GM21576 (cell line): Measurements from ENCODE around the gene SMG6.

Source experiments
- ATAC-seq: cut with Tn5 transposase; IDR thresholded peaks from one replicate; pipeline ENCODE4 v1.9.1; 2021; ENCODE audit warnings: mild to moderate bottlenecking, moderate library complexity; ENCODE audit not compliant: unreplicated experiment

The SMG6 gene

DNA sequence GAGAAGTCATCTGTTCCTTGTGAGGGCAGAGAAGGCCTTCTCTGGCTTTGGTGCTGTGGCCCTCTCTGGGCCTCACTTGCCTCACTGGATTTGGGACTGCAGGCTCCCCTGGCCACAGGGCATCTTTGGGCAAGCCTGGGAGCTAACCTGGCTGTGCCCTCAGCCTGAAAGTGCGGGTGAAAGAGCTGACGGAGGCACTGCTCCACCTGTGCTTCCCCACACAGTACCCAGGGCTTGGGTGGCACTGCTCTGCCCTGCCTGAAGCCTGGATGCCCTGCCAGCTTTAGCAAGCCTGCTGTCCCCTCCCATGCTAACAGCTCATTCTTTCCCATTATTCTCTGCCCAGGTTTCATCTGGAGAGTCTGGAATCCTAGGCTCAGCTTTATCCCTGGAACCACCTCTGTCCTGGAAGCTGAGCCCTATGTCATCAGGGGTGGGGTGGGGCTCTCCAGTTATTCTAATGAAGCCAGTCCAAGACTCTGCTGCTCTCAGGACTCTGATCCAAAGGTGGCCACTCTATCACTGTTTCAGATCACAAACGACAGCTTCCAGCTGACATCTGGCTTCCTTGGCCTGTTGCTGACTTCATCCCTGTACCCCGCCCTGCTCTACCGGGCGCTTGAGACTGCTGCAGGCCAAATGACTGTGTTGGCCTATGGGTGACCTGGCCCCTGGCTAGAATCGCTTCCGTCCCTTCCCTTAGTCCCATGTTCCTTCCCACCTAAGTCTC lies 219.4 kb downstream of the SMG6 start:
- ATAC-seq = no peak

DNA sequence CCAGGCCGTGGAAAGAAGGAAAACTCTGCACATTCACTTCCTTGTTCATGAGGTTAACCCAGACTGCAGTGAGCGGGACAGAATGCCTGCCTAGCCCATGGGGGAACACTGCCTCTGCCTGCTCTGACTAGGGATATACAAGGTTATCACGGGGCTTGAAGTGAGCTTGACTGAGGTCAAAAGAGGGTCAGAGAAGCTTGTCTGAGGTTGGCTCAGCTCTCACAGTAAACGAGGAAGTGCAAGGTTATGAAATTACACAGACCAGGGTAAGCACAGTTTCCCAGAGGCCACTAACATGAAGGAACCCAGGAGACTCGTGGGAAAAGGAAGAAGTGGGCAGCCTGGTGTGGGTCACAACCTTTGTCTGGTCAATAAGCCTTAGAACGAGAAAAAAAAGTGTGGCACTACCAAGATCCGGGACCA lies 220.0 kb downstream of the SMG6 start:
- peak; percentile 44 for ATAC-seq

DNA sequence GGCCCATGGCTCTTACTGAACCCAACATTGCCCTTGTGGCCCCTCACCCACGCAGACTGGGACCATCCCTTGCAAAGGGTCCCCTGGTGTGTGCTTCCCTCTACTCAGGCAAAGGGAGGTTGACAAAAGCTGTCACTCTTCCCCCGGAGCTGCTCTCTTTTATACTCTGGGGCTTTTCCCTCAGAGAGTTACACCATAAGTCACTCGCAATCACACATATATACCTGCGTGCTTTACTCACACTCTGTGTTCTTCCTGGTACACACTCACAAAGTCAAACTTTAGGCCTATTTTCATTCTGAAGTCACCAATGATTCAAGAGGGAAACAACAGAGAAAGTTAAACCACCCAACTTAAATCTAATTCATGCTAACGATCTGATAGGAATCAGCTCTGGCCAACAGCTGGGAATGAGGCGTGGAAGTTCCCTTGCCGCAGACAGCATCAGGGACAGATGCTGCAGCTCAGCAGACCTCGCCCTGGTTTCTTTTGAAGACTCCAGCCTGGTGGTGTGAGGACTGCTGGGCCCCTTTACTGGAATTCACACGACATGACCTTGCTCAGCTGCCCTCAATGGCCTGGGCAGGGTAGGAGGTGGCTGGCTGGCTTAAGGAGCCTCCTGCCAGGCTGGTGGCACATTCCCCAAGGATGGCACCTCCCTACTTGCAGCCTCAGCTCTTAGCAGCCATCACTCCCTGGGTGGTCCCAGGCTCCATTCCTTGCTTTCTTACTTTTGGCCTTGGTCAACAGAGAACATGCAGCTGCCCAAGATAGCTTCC lies 221.4 kb downstream of the SMG6 start:
- no peak for ATAC-seq

DNA sequence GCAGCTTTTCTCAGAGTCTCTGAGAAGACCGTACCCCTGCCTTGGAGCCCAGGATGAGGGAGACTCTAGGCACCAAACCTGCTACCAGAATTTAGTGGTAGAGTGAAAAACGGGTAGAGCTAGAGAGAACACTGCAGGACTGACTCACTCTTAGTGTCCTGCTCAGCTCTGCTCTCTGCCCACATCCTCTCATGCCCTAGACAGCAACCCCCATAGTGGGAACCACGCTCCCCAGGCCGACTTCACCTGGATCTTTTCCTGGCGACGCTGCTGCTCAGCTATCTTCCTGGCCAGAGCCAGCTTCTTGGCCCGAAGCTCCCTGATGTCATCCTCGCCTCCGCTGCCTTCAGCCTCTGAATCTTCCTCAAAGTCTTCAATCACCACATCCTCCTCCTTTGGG lies 222.0 kb downstream of the SMG6 start:
- no peak for ATAC-seq

DNA sequence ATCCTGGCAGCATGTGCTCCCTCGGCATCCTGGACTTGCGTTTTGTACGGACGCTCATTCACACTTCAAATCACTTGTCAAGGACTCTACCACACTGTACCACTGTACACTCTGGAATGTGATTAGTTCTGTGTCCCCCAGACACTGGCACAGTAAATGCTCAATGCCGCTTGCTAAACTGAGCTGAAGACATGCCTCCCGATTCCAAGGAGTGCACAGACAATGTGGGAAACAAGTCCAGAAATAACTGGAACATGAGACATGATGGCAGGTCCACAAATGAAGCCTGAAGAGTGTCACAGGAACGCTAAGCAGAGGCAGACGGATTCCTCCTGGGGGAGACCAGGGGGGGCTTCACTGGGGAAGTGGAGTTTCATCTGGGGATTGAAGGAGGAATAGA lies 226.5 kb downstream of the SMG6 start:
- ATAC-seq = no peak

DNA sequence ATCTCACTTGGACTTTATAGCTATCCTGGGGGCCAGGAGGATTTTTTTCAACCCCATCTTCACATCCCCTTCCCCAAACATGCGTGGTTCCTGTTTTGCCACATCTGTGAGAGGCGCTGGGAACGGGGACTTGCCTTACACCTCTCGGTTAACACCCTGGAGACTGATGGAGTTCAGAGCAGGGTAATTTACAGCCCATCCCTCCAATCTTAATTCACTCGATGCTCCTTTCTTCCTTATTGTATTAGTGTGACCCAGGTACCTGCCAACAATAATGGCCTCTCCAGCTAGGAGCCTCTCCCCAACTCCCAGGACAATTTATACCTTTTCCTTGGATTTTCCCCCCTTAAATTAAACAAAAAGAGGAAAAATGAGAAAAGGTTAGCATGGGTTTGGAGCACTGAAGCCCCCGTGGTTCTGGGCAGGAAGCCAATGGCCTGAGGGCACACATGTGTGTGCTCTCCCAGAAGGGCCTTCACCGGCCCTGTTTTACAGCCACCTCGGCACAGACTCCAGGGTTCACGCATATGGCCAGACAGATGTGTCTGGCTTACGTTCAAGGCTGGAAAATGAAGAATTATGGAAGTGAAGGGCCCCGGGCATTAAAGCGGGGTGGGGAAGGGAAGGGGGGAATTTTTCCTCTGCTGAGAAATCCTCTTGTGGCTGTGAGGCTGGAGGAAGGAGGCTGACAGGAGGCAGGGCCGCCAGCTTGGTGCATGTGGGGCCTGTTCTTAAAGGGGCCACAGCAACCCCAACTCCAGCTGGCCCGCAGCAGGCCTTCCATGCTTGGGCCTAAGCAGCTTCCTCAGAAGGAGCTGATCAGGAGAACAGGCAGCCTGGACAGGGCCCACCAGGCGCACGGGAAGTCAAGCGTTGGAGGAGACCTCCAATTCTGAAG lies 227.2 kb downstream of the SMG6 start:
- ATAC-seq = no peak

DNA sequence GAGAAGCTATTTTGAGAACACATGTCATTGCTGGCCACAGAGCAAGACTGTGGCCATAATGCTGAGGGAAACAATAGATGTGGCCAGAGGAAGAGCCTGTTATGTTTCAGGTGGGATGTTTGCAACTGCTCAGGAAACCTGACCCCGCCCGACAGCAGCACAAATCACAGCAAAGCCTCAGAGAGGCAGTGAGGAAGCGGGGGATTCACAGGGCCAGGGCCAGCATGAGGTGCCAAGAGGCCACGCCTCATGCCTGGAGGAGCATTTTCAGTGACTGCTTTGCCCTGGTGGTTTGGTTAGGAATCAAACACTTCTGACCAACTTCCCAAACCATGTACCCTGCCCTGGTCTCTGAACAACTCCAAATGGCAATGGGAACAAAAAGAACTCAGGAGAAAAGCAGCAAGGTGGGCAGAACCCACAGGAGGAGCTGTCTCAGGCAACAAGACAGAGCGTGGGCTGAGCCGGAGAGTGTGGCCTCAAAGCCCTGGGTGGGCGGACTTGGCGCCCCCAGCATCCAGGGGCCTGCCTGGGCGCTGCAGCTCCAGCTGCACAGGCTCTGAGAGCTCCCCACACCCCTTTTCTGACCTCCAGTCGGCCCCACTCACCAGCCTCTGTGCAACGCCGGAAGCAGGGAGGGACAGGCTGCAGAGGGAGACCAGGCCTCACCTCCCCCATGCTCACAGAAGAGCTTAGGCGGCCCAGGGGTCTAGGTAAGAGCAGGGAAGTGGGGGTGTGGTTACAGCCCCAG lies 228.1 kb downstream of the SMG6 start:
- no peak for ATAC-seq

DNA sequence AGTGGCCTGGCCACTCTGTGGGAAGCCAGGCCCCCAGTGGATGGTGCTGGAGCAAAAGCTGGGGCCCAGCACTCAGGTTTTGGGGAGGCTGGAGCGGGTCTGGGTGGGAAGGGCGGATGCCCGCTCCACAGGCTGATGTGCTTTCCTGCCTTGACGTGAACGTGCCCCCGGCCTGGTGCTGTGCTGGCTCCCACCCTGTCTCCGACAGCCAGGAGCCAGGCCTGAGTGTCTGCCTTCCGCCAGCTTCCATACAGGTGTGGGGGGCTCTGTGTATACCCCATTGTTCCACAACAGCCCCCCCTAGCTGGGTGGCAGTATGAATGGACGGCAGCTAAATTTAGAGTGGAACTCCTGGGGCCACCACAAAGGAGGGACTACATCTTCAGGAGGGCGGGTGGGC lies 228.7 kb downstream of the SMG6 start:
- no peak for ATAC-seq

DNA sequence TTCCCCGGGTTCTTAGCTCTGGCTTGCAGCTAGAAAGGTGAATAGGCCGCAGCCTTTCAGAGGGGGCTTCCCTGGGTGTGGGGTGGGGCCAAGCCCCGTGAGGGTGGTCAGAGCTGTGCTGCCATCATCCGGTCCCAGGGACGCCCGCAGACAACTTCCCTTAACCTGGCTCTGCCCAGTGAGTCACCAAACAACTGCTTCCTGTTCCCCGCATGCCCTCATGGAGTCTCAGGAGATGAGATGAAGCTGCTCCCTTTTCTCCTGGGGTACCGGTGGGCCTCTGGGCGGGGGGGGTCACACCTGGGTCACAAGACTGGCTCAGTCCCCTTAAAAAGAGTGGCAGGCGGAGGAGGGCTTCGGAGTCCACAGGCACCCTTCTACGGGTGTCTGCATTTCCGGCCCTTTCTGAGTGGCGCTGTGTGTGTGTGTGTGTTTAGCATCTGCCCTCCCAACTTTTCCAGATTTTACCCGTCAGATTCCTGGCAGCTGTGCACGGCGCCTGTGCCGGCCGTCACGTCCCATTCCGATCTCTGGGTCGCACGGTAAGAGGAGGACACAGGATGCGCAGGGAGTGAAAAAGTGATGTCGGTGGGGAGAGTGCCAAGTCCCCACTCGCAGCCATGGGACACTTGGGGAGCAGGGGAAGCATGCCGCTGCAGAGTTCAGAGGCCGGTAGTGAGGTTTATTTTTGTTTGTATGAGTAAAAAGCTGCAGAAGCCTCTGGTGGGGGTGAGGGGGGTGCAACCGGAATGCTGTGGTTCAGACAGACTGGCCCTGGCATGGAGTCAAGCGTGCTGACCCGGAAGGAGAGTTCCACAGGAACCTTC lies 231.9 kb downstream of the SMG6 start:
- no peak for ATAC-seq

DNA sequence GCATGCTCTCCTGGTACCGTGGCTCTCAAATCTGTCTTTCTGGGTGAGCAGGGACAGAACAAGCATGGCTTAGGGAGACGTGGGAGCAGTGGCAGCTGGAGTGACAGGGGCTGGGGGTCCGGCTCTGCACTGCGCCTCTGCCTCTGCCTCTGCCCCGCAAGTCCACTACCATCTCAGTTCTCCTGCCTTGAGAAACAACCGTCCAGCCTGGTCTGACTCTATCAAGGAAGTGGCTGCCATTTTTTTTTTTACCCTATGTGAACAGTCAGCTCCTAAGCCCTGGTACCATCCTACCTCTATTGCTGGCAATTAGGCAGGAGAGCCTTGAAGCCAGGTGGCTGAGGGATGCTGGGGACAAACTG lies 232.6 kb downstream of the SMG6 start:
- no peak for ATAC-seq

DNA sequence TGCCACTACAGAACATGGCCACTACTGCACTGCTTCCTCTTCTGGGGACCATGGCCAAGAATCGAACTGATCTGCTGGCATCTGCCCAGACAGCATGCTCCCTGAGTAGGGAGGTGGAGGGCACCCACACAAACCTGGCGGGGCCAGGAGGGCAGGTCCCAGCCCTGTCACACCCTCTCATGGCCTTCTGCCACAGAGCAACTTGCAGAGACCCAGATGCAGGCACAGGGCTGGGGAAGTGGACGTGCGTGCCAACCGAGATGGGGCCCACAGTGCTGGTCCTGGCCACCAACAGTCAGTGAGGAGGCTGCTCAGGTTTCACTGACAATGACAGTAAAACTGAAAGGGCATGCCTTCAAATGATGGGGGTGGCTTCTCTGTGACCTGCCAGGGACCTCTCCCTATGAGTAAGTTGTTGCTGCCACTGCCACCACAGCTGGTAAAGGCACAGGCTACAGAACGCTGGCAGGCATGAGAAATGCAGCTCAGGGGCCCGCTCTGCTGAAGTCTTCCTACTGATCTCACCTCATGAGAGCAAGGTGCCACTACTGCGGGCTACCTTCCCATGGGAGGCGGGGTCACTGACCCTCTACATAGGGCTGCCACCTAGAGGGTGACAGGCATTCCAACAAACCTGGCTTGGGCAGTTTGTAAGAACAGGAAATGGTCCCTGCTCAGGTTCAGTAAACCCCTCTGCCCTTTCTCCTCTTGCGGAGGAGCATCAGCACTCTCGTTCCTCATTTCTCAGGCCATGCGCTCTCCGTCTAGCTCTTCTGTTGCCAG lies 233.2 kb downstream of the SMG6 start:
- peak; percentile 80 for ATAC-seq

DNA sequence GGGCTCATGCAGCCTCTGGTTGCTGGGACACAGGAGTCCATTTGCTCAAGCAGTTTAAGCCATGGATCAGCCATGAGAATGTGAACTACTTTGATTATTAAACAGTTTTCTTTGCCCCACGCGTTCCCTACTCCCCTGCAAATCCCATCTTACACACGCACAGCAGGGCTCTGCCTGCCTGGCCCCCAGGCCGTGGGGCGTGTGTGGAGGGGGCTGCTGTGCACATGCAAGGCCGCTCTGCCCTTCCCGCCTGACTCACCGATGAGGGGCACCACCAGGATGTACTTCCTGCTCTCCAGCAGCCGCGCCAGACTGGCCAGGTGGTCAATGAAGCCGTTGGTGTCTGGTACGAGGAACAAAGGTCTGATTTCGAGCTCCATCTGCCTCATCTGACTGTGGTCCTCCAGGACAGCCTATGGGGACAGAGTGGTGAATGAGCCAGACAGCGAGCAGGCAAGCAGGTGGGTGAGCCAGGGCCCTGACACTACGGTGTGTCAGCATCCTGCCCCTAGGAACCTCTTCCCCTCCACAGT lies 235.0 kb downstream of the SMG6 start:
- ATAC-seq = no peak

DNA sequence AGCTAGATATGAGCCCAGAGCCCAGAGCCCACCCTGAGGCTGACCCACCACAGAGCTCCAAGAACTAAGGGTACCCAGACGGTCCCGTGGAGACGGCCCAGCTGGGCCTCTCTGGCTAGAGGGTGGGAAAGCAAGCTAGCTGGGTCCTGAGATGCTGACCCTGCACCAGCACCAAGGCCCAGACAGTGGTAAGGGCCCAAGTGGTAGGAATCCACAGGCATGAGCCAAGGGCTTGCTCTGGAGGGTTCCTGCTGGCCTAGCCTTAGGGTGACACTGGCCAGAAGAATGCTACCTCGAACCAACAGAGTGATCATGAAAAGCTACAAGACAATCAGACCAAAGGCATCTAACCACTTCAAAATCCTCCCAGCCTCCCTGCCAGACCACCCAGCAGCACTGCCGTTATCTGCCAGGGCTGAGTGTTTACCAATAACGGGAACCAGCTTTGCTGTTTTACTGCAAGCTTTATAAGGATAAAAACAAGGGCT lies 235.5 kb downstream of the SMG6 start:
- no peak for ATAC-seq

DNA sequence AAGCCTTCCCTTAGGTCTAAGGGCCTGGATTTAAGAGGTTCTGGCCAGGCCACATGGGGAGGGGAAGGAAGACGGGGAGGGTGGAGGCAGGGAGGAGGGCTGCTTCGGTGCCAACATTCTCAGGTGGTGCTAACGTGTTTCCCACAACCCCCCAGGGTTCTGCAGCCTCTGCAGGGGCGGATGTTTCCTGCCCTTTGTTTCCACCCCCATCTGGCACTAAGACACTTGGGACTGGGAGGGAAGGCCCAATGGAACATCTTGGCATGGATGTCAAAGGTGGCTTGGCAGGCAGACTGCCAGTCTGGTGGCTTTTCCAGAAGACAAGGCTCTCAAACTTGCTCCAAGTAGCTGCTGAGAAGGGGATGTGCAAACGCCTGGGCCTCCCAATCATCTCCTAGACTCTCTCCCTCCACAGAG lies 236.0 kb downstream of the SMG6 start:
- no peak for ATAC-seq

DNA sequence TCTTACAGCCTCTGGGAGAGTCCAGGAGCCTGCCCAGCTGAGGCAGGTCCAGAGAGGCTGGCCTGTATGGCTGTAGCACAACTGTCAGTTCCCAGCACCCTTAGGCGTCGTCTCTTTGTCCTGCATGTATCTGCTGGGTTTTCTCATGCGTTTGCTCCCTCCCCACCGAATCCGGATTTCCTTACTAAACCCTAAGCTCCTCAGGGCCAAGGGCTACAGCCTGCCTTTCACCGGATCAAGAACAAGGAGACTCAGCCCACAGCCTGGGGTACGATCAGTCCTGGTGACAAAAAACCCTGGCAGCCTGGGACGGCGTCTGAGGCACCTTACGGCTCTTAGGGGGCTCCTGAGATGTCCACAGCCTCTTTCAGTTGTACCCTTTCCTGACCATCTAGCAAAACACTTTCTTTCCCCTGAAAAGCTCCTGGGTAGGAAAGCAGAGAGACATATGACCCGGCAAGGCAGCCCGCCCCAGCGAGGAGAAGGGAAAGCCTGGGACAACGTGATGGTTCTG lies 236.5 kb downstream of the SMG6 start:
- no peak for ATAC-seq

DNA sequence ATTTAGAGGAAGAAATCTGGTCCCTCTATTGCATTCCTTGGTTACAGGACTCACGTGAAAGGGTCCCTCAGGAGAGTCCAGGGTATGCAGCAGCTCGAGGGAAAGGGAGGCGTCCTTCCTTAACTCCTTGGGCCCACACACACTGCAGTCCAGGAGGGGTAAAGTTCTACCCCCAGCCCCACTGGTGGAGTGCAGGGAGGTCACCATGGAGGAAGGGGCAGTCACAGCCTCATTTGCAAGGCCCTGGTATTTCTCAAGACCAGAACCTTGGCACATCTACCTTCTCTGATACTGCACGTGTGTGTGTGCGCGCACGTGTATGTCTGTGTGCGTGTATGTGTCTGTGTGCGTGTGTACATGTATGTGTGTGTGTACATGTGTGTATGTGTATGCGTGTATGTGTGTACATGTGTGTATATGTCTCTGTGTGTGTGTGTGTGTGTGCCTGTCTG lies 237.6 kb downstream of the SMG6 start:
- ATAC-seq = no peak

DNA sequence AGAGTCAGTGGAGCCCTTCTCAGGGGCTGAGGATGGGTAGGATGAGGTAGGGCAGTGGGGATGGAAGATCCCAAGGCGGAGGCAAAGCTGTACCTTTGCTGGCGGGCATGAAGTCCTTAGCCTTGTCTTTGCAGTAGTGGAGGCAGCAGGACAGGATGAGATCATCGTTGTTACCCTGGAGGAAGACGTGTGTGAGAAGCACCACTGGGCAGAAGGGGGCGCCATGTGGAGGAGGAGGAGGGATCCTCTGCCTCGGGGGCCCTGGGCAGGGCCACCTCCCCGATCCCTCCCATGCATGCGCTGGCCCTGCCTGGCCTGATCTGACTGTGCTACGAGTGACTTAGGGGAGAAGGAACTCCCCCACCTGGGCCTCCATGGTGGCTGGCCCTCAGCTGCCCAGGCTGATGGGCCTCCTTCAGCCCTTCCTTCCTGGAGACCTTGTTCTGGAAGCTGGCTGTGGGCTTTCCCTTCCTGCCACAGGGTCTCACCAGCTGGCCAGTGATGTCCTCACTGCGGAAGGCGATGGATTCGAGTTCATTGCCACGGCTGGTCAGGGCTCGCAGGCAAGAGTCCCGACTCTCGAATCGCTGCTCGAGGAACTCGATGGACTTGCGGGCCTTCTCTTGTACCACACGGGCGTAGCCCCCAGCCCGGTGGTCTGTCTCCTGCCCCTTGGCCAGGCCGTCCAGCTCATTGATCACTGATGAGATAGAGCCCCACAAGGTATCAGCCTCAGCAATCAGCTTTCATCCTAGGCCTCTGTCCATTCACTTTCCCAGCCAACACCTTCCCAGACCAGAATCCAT lies 238.4 kb downstream of the SMG6 start:
- no peak for ATAC-seq
